HEK293 (cell line): ENCODE data around the gene FGFBP3.

Experiments
- CTCF ChIA-PET: fragments of 350-600 bp; formaldehyde crosslinking; extraction: SDS; loops from one replicate; lab custom pipeline; 2021; ENCODE audit warnings: antibody characterized with exemption; lab: Yijun Ruan, JAX
- POLR2A ChIA-PET: fragments of 300-600 bp; formaldehyde crosslinking; extraction: SDS; loops from one replicate; lab custom pipeline; 2020; ENCODE audit warnings: antibody characterized with exemption, inconsistent platforms; lab: Yijun Ruan, JAX
- H3K27ac ChIP-seq: fragments of 200-500 bp; sonication (Bioruptor generic); 2 replicates; pipeline ENCODE4 v1.5.1; 2014; ENCODE audit warnings: low read depth, low read length, control low read depth, inconsistent platforms; ENCODE audit errors: extremely low read depth
- H3K36me3 ChIP-seq, 2 experiments: fragments of 200-500 bp in 1 of 2; sonication (Bioruptor generic) in 1 of 2; 1 replicate in 1 of 2; 2 replicates in 1 of 2; pipeline ENCODE4 v1.5.1; 2014 to 2017; ENCODE audit warnings: inconsistent platforms in 2 of 2, low read length in 2 of 2; ENCODE audit not compliant: control insufficient read depth in 2 of 2, insufficient read depth in 1 of 2
- H3K4me1 ChIP-seq: fragments of 200-500 bp; sonication (Bioruptor generic); 2 replicates; pipeline ENCODE4 v1.5.1; 2014; ENCODE audit warnings: mild to moderate bottlenecking, low read length, inconsistent platforms; ENCODE audit not compliant: control insufficient read depth, insufficient read depth
- H3K4me3 ChIP-seq: 2 replicates; pipeline ENCODE4 v1.5.1; 2011; ENCODE audit warnings: low read depth, mild to moderate bottlenecking, control low read depth, low read length, moderate library complexity
- H3K9me3 ChIP-seq: fragments of 200-500 bp; sonication (Bioruptor generic); 2 replicates; pipeline ENCODE4 v1.5.1; 2014; ENCODE audit warnings: low read depth, low read length, inconsistent platforms; ENCODE audit not compliant: control insufficient read depth, insufficient read depth
- GLI2 ChIP-seq: fragments of 450-650 bp; formaldehyde crosslinking; IDR thresholded peaks from 2 replicates; pipeline ENCODE4; 2017; ENCODE audit warnings: missing biosample characterization, missing genetic modification characterization, low read depth, borderline replicate concordance
- GLIS1 ChIP-seq: fragments of 450-650 bp; formaldehyde crosslinking; IDR thresholded peaks from 2 replicates; pipeline ENCODE4 v1.5.1; 2016; ENCODE audit warnings: missing biosample characterization, missing genetic modification characterization
- REPIN1 ChIP-seq: fragments of 450-650 bp; formaldehyde crosslinking; IDR thresholded peaks from 2 replicates; pipeline ENCODE4 v1.5.1; 2017; ENCODE audit warnings: missing biosample characterization, missing genetic modification characterization, low read depth
- YY2 ChIP-seq: fragments of 450-650 bp; formaldehyde crosslinking; IDR thresholded peaks from 2 replicates; pipeline ENCODE4 v1.5.1; 2016; ENCODE audit warnings: missing biosample characterization, missing genetic modification characterization
- ZNF157 ChIP-seq: fragments of 450-650 bp; formaldehyde crosslinking; IDR thresholded peaks from 2 replicates; pipeline ENCODE4 v1.5.1; 2016; ENCODE audit warnings: missing biosample characterization, missing genetic modification characterization
- ZNF211 ChIP-seq: fragments of 450-650 bp; formaldehyde crosslinking; IDR thresholded peaks from 2 replicates; pipeline ENCODE4 v1.5.1; 2016; ENCODE audit warnings: low read depth, missing biosample characterization, missing genetic modification characterization
- ZNF214 ChIP-seq: fragments of 450-650 bp; formaldehyde crosslinking; IDR thresholded peaks from 2 replicates; pipeline ENCODE4 v1.5.1; 2017; ENCODE audit warnings: missing biosample characterization, mild to moderate bottlenecking, missing genetic modification characterization, borderline replicate concordance
- ZNF350 ChIP-seq: fragments of 450-650 bp; formaldehyde crosslinking; IDR thresholded peaks from 2 replicates; pipeline ENCODE4 v1.5.0; 2017; ENCODE audit warnings: missing biosample characterization, mild to moderate bottlenecking, missing genetic modification characterization
- ZNF529 ChIP-seq: fragments of 450-650 bp; formaldehyde crosslinking; IDR thresholded peaks from 2 replicates; pipeline ENCODE4 v1.5.1; 2017; ENCODE audit warnings: missing genetic modification characterization, missing biosample characterization; ENCODE audit not compliant: insufficient replicate concordance
- ZNF561 ChIP-seq: fragments of 450-650 bp; IDR thresholded peaks from 2 replicates; pipeline ENCODE4 v1.5.1; 2018; ENCODE audit warnings: missing biosample characterization, missing genetic modification characterization, borderline replicate concordance
- ZNF624 ChIP-seq: fragments of 450-650 bp; formaldehyde crosslinking; IDR thresholded peaks from 2 replicates; pipeline ENCODE4 v1.5.1; 2017; ENCODE audit warnings: missing biosample characterization, missing genetic modification characterization
- TF ChIP-seq, protein P1 (sequence below): fragments of 450-650 bp; formaldehyde crosslinking; conservative IDR thresholded peaks from 2 replicates; pipeline ENCODE4 v1.5.1; 2016; ENCODE audit warnings: low read depth, missing biosample characterization, missing genetic modification characterization
- TF ChIP-seq, protein P2 (sequence below): IDR thresholded peaks from 2 replicates; pipeline ENCODE4 v1.6.1; 2011; ENCODE audit warnings: mild to moderate bottlenecking, low read depth, low read length, borderline replicate concordance
- TF ChIP-seq, protein P3 (sequence below): fragments of 450-650 bp; formaldehyde crosslinking; IDR thresholded peaks from 2 replicates; pipeline ENCODE4 v1.5.1; 2016; ENCODE audit warnings: missing biosample characterization, missing genetic modification characterization, borderline replicate concordance

Gene FGFBP3

DNA sequence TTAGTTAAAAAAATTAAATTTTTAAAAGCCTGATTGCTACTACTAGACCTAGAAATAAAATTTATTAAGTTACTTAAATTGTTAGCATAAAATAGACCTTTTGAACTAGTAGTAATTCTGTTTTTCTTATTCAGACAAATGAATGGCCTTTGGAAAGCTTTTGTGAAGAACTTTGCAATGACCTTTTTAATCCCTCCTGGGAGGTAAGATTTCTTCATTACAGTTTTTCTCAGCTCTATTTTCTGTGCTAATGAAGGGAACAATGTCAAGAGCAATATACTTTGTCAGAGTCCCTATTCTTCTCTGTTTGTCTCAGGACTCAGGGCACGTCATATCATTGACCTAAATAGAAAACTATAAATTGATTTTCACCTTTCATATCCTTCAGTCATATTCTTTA, 47.8 kb upstream of the FGFBP3 start:
- CTCF ChIA-PET = interaction anchor here (0.6 kb wide), 1 partner anchor 263 kb away, joined by 4 read pairs; no protein-coding TSS in a partner anchor
- POLR2A ChIA-PET = no interaction called here
- TF ChIP-seq, protein P1, sequence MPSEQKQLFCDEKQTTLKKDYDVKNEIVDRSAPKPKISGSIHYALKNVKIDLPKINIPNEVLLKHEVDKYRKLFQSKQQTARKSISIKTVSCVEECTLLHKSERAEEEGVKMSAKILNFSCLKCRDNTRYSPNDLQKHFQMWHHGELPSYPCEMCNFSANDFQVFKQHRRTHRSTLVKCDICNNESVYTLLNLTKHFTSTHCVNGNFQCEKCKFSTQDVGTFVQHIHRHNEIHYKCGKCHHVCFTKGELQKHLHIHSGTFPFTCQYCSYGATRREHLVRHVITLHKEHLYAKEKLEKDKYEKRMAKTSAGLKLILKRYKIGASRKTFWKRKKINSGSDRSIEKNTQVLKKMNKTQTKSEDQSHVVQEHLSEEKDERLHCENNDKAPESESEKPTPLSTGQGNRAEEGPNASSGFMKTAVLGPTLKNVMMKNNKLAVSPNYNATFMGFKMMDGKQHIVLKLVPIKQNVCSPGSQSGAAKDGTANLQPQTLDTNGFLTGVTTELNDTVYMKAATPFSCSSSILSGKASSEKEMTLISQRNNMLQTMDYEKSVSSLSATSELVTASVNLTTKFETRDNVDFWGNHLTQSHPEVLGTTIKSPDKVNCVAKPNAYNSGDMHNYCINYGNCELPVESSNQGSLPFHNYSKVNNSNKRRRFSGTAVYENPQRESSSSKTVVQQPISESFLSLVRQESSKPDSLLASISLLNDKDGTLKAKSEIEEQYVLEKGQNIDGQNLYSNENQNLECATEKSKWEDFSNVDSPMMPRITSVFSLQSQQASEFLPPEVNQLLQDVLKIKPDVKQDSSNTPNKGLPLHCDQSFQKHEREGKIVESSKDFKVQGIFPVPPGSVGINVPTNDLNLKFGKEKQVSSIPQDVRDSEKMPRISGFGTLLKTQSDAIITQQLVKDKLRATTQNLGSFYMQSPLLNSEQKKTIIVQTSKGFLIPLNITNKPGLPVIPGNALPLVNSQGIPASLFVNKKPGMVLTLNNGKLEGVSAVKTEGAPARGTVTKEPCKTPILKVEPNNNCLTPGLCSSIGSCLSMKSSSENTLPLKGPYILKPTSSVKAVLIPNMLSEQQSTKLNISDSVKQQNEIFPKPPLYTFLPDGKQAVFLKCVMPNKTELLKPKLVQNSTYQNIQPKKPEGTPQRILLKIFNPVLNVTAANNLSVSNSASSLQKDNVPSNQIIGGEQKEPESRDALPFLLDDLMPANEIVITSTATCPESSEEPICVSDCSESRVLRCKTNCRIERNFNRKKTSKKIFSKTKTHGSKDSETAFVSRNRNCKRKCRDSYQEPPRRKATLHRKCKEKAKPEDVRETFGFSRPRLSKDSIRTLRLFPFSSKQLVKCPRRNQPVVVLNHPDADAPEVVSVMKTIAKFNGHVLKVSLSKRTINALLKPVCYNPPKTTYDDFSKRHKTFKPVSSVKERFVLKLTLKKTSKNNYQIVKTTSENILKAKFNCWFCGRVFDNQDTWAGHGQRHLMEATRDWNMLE (tag by site-specific recombination) = no peak
- TF ChIP-seq, protein P2, sequence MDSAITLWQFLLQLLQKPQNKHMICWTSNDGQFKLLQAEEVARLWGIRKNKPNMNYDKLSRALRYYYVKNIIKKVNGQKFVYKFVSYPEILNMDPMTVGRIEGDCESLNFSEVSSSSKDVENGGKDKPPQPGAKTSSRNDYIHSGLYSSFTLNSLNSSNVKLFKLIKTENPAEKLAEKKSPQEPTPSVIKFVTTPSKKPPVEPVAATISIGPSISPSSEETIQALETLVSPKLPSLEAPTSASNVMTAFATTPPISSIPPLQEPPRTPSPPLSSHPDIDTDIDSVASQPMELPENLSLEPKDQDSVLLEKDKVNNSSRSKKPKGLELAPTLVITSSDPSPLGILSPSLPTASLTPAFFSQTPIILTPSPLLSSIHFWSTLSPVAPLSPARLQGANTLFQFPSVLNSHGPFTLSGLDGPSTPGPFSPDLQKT = no peak
- no peak for TF ChIP-seq ZNF157 (tag by site-specific recombination)
- TF ChIP-seq ZNF561 (tag by site-specific recombination) = no peak
- TF ChIP-seq ZNF214 = no peak
- TF ChIP-seq ZNF624 (tag by site-specific recombination) = no peak
- no peak for TF ChIP-seq REPIN1 (tag by site-specific recombination)

DNA sequence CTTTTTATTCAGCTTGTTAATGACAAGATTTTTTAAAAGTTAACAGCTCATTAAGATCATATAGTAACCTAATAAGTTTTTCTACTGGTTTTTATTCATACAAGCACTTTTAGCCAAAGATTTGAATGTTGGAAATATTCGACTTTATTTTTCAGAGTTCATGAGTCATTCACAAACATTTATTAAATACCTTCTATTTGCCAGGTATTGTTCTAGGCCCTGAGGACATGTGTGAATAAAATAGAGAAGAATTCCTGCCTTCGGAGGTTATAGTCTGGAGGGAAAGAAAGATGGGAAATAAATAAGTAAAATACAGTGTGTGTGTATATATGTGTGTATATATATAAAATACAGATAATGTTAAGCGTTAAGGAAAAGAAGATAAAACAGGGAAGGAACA, 45.8 kb upstream of the FGFBP3 start:
- TF ChIP-seq ZNF529 (tag by site-specific recombination) = no peak
- TF ChIP-seq YY2 (tag by site-specific recombination) = no peak
- no peak for TF ChIP-seq ZNF214
- no peak for TF ChIP-seq GLI2 (tag by site-specific recombination)
- TF ChIP-seq ZNF211 (tag by site-specific recombination) = no peak
- TF ChIP-seq GLIS1 (tag by site-specific recombination) = no peak
- no peak for TF ChIP-seq ZNF350
- TF ChIP-seq, protein P3, sequence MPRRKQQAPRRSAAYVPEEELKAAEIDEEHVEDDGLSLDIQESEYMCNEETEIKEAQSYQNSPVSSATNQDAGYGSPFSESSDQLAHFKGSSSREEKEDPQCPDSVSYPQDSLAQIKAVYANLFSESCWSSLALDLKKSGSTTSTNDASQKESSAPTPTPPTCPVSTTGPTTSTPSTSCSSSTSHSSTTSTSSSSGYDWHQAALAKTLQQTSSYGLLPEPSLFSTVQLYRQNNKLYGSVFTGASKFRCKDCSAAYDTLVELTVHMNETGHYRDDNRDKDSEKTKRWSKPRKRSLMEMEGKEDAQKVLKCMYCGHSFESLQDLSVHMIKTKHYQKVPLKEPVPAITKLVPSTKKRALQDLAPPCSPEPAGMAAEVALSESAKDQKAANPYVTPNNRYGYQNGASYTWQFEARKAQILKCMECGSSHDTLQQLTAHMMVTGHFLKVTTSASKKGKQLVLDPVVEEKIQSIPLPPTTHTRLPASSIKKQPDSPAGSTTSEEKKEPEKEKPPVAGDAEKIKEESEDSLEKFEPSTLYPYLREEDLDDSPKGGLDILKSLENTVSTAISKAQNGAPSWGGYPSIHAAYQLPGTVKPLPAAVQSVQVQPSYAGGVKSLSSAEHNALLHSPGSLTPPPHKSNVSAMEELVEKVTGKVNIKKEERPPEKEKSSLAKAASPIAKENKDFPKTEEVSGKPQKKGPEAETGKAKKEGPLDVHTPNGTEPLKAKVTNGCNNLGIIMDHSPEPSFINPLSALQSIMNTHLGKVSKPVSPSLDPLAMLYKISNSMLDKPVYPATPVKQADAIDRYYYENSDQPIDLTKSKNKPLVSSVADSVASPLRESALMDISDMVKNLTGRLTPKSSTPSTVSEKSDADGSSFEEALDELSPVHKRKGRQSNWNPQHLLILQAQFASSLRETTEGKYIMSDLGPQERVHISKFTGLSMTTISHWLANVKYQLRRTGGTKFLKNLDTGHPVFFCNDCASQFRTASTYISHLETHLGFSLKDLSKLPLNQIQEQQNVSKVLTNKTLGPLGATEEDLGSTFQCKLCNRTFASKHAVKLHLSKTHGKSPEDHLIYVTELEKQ (tag by site-specific recombination) = no peak
- ChIA-PET POLR2A (interaction anchor here (0.6 kb wide), 1 partner anchor 413 kb away, joined by 4 read pairs; no protein-coding TSS in a partner anchor), CTCF (no interaction called here)

More for the DNA sequence above, 47.8 kb upstream of the FGFBP3 start:
- Histone ChIP-seq H3K4me3 (no peak overlapping the region), H3K36me3 (peaks cover 50 to 83% of the 10 kb centered on the region in 2 experiments), H3K9me3 (no peaks in the 10 kb centered on the region), H3K27ac (no peak overlapping the region), H3K4me1 (no peaks in the 10 kb centered on the region)

More for the DNA sequence above, 45.8 kb upstream of the FGFBP3 start:
- Histone ChIP-seq H3K4me3 (no peak overlapping the region), H3K9me3 (no peaks in the 10 kb centered on the region), H3K4me1 (no peaks in the 10 kb centered on the region), H3K36me3 (peaks cover 66 to 75% of the 10 kb centered on the region in 2 experiments), H3K27ac (no peak overlapping the region)
